HFF-Myc (cell line): ENCODE results near the gene EXOSC2.

Source experiments
- DNase-seq: peaks from one replicate; pipeline ENCODE4 v3.0.0-alpha.2; 2011; ENCODE audit warnings: low read depth; ENCODE audit errors: extremely low read depth
- H3K4me3 ChIP-seq: replicated peaks from 2 replicates; pipeline ENCODE4 v1.5.1; 2011; ENCODE audit warnings: low read depth, mild to moderate bottlenecking, control low read depth, low read length
- CTCF ChIP-seq: IDR thresholded peaks from 2 replicates; pipeline ENCODE4 v1.5.1; 2012; ENCODE audit warnings: mild to moderate bottlenecking, low read depth, low read length, control low read depth; ENCODE audit errors: missing control alignments

EXOSC2 gene

GRCh38 chr9:130707225-130707976, 13.8 kb downstream of the EXOSC2 start:
- TF ChIP-seq CTCF = peak; percentile 60
- DNase-seq = no peak
- H3K4me3 ChIP-seq = no peak overlapping the region

- no peak for TF ChIP-seq CTCF
These were observed 17.3 kb downstream of the EXOSC2 start for GRCh38 chr9:130710822-130711352.

GRCh38 chr9:130711469-130711868, 17.9 kb downstream of the EXOSC2 start:
- TF ChIP-seq CTCF = no peak
- no peak for DNase-seq
- H3K4me3 ChIP-seq = no peak overlapping the region

More at GRCh38 chr9:130710822-130711352, 17.3 kb downstream of the EXOSC2 start:
- DNase-seq = no peak
- H3K4me3 ChIP-seq = no peak overlapping the region

GRCh38 chr9:130712564-130713285, 19.1 kb downstream of the EXOSC2 start:
- H3K4me3 ChIP-seq = peak overlapping the region; percentile 86
- DNase-seq = peak; percentile 95
- TF ChIP-seq CTCF = no peak

- TF ChIP-seq CTCF = no peak
- peak overlapping the region; percentile 86 for H3K4me3 ChIP-seq
- DNase-seq = no peak
These were observed 19.8 kb downstream of the EXOSC2 start for GRCh38 chr9:130713286-130713960.

GRCh38 chr9:130714586-130715110, 21.1 kb downstream of the EXOSC2 start:
- peak overlapping the region; percentile 86 for H3K4me3 ChIP-seq
- DNase-seq = no peak
- TF ChIP-seq CTCF = no peak
